Measurements from ENCODE around the gene SDHA. TPM values are rescaled to one million over a fixed set of nuclear protein-coding genes. Genes with fewer than 3 reads are reported as not detected.

The SDHA gene
- total and polyA plus RNA-seq, 10 of the 15 experiments (the other 5 are each of a cell fraction or from before 2014, with no cell fraction given): 63.3 to 205 (median 104) TPM

DNA sequence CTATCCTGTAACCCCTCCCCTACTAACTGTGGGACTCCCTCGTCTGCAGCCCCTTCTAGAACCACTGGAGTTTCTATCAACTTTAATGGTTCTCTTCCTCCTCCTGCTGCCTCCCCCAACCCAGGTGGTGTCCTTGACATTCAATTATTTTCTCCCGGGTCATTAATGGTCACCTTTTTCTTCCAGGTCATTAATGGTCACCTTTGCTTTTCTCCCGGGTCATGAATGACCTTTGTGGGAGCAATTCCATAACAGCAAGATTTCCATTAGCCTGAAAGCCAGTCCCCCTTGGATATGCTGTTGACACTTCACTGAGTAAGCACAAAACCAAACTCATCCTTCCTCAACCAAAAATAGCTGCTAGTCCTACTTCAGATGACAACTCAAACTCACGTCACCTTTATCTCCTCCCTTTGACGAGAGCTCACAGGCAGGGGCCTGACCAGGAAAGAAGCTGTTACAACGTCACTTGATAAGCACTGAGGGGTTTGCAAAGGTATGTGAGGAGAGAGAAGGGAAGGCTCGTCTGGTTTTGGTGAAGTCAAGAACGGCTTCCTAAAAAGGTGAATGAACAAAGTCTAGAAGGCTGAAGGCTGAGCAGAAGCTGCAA lies 11.1 kb upstream of the SDHA start (continued):
- TF ChIP-seq USF2 (IDR thresholded peaks at IDR 0.05; ENCODE audit: borderline replicate concordance, low read depth, low read length): no peak
- TF ChIP-seq RAD51 (IDR thresholded peaks at IDR 0.05): no peak

GRCh38 chr5:207599-207998 lies 10.5 kb upstream of the SDHA start:
- TF ChIP-seq CHD2 (IDR thresholded peaks at IDR 0.05; ENCODE audit: borderline replicate concordance, low read depth, low read length) (no peak), NFXL1 (IDR thresholded peaks at IDR 0.05; ENCODE audit: borderline replicate concordance) (no peak), KLF5 (IDR thresholded peaks at IDR 0.05; ENCODE audit: partially characterized antibody) (no peak), SMC3 (IDR thresholded peaks at IDR 0.05; ENCODE audit: borderline replicate concordance, low read length) (no peak), JUNB (IDR thresholded peaks at IDR 0.05) (no peak)
- TF ChIP-seq, protein P1, sequence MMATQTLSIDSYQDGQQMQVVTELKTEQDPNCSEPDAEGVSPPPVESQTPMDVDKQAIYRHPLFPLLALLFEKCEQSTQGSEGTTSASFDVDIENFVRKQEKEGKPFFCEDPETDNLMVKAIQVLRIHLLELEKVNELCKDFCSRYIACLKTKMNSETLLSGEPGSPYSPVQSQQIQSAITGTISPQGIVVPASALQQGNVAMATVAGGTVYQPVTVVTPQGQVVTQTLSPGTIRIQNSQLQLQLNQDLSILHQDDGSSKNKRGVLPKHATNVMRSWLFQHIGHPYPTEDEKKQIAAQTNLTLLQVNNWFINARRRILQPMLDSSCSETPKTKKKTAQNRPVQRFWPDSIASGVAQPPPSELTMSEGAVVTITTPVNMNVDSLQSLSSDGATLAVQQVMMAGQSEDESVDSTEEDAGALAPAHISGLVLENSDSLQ (IDR thresholded peaks at IDR 0.05): no peak
- Histone ChIP-seq H3K4me2 (ENCODE audit: control insufficient read depth, insufficient read depth) (no peak overlapping the region), H3K9ac (ENCODE audit: control insufficient read depth, insufficient read depth, low read length) (no peak overlapping the region), H4K20me1 (ENCODE audit: control insufficient read depth, insufficient read depth) (peaks cover 3% of the 10 kb centered on the region; the same call in 1 of the 2 replicates), H3K79me2 (ENCODE audit: control insufficient read depth, insufficient read depth, low read length) (peaks cover 6% of the 10 kb centered on the region), H2AFZ (ENCODE audit: control insufficient read depth, low read depth, low read length) (no peak overlapping the region), H3K4me3 (no peak overlapping the region), H3K27ac (ENCODE audit: control insufficient read depth, insufficient read depth) (no peak overlapping the region), H3K4me1 (ENCODE audit: control insufficient read depth, insufficient read depth, low read length) (no peaks in the 10 kb centered on the region), H3K36me3 (ENCODE audit: control insufficient read depth in 2 of 2, insufficient read depth in 2 of 2, low read length in 1 of 2) (peaks cover 6 to 8% of the 10 kb centered on the region in 2 experiments; a peak in 3 of 4 replicates), H3K9me3 (replicated peaks; ENCODE audit: control insufficient read depth, insufficient read depth, low read length) (no peaks in the 10 kb centered on the region), H3K27me3 (replicated peaks in 1 of 2; ENCODE audit: control insufficient read depth in 2 of 2, insufficient read depth in 2 of 2, low read length in 1 of 2) (no peaks in the 10 kb centered on the region)
- 94% methylated on average over 14 of the region's 14 CpGs for WGBS (ENCODE audit: insufficient coverage, insufficient replicate concordance, low lambda C conversion rate, missing lambda C conversion rate)
- ChIA-PET POLR2A (no interaction called here), RAD21 (ENCODE audit: unreplicated experiment) (interaction anchor here (0.8 kb wide), 1 partner anchor 12 kb away, joined by 3 read pairs; no protein-coding TSS in a partner anchor), SMC1A (ENCODE audit: uncharacterized antibody, unreplicated experiment) (no interaction called here), CTCF (no interaction called here)
- FAIRE-seq (no peak), ATAC-seq (no peak), DNase-seq (ENCODE audit: low read depth, low spot score) (no peak)
- intact Hi-C loops (cut with micrococcal nuclease; ENCODE audit: unreplicated experiment) (no loop called here), in situ Hi-C loops (cut with MboI) (no loop called here)
- no TSS peak for BruUV-seq (replicated peaks)

Data from GM12878 (cell line).